HG03439 (cell line): Measurements from ENCODE around the gene USP28.
"Not testable (repeated sequence)": the region's sequence is repeated elsewhere in the genome, so short reads cannot be mapped to it uniquely, and the experiment has no call there.

ENCODE experiments used
- ATAC-seq: cut with Tn5 transposase; IDR thresholded peaks from one replicate; pipeline ENCODE4 v1.9.1; 2021; ENCODE audit warnings: mild to moderate bottlenecking, moderate library complexity; ENCODE audit not compliant: unreplicated experiment

USP28 gene

DNA sequence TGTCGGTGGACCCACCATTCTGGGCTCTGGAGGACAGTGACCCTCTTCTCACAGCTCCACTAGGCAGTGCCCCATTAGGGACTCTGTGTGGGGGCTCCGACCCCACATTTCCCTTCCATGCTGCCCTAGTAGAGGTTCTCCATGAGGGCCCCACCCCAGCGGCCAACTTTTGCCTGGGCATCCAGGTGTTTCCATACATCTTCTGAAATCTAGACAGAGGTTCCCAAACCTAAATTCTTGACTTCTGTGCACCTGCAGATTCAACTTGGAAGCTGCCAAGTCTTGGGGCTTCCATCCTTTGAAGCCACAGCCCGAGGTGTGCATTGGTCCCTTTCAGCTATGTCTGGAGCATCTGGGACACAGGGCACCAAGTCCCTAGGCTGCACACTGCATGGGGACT, 4.1 kb upstream of the USP28 start:
- not testable (repeated sequence) for ATAC-seq

DNA sequence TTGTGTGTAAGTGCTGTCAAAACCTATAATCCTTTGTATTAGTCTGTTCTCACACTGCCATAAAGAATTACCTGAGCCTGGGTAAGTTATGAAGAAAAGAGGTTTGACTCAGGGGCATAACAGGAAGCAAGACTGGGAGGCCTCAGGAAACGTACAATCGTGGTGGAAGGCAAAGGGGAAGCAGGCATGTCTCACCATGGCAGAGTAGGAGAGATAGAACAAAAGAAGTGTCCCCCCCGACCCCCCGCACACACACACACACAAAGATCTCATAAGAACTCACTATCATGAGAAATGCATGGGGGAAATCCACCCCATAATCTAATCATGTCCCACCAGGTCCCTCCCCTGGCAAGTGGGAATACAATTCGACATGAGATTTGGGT, 2.3 kb upstream of the USP28 start:
- no peak for ATAC-seq

GRCh38 chr11:113876798-113877669, 1.7 kb upstream of the USP28 start:
- ATAC-seq = no peak

DNA sequence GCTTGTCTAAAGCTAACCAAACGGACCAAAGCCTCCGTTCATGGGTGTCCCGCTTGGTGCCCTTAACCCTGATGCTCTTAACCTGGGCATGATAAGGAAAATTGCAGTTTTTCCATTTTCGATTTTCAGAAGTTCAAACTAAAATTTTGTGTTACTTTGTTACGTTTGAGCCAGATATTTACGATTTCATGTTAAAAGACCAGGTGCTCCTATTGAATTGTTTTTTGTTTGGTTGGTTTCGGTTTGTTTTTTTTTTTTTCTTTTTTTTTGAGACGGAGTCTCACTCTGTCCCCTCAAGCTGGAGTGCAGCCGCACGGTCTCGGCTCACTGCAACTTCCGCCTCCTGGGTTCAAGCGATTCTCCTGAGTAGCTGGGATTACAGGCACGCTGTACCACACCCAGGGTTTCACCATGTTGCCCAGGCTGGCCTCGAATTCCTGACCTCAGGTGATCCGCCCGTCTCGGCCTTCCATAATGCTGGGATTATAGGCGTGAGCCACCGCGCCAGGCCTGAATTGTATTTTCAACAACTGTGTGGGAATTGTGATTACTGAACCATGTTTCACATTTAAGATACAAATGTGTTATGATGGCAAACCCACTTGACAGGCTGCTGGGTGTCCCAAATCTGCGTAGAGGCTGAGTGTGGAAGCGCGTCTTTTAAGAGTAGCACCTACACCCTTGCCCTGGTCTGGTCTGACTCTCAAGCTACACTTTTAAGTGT, 864 bp upstream of the USP28 start:
- no peak for ATAC-seq

GRCh38 chr11:113874581-113875233, 665 bp downstream of the USP28 start:
- peak; percentile 40 for ATAC-seq

- no peak for ATAC-seq
These were observed 1.3 kb downstream of the USP28 start for GRCh38 chr11:113874096-113874495.

DNA sequence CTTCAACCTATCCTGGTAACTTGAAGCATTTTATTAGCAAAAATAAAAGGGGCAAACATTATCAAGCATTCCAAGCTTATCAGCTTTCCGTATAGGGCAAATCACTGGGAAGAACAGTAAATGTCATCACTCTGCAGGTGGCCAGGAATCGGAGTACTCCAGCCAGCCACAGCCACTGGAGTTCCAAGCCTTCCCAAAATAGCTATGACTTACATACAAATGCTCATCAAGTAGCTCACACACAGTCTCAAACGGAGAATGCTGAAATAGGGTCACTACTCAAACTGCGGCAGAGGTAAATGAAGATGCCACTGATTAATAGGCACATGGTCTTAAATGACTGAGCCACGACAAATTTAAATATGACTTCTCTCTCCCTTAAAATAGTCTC, 2.1 kb downstream of the USP28 start:
- ATAC-seq = no peak

DNA sequence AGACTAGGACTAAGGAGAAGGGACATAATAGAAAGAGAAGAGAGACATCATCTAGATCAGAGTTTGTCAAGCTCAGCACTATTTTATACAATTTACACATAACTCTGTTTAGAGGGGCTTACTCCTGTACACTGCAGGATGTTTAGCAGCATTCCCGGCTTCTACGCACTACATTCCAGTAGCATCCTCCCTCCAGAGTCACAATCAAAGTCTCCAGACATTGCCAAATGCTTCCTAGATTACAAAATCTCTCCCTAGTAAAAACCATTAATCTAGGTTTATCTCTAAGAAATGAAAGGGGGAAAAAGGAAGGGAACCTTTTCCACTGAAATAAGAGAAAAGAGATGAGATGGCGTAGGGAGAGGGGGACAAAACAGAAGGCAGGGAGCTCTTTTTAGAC, 4.0 kb downstream of the USP28 start:
- no peak for ATAC-seq

- ATAC-seq = no peak
These were observed 7.4 kb downstream of the USP28 start for GRCh38 chr11:113867843-113868503.

GRCh38 chr11:113865873-113866272, 9.5 kb downstream of the USP28 start:
- no peak for ATAC-seq

GRCh38 chr11:113864410-113864809, 11.0 kb downstream of the USP28 start:
- no peak for ATAC-seq

- no peak for ATAC-seq
These were observed 12.9 kb downstream of the USP28 start for GRCh38 chr11:113862435-113862834.

DNA sequence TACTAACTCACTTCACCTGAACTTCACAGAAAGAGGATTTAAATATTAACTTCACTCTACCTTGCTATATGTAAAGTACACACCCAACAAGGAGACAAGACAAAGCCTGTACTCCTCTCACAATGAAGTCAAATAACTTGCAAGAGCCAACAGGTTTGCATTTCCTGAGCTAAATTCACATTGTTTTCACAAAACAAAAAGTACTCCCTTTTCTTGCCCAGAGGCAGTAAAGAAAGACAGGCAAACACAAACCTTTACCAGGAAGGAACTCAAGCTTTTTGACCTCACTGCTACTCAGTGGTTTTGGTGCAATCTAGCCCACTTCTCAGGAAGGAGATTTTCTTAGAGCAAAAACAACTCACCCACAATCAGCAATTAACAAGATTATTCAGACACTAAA, 15.7 kb downstream of the USP28 start:
- no peak for ATAC-seq

- ATAC-seq = no peak
These were observed 18.2 kb downstream of the USP28 start for GRCh38 chr11:113856966-113857759.

DNA sequence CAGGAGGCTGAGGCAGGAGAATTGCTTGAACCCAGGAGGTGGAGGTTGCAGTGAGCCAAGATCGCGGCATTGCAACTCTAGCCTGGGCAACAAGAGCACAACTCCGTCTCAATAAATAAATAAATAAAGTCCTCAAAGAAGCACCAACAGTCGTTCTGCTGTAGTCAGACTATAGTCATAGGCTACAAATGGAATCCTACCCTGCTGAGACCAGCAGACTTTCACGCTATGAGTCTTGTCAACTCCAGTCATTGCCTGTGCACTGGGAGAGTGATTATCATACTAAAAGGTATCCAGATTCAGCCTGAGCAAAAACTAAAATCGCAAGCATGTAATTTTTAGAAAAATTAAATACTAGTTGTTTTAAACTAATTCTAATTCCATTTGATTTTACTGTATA, 19.6 kb downstream of the USP28 start:
- no peak for ATAC-seq

DNA sequence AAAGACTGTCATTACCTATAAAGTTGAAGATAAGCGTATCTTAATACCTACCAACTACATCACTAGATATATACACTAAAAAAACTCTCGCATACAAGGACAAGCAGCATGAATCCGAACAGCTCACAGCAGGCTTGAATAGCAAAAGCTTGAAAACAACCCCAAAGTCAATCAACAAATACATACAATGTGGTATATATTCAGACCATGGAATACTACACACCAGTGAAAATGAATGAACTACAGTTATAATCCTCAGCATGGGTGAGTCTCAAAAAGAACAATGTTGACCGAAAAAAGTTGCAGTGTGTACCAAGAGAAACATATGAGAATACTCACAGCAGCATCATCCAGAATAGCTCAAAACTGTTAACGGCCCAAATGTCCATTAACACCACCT, 25.2 kb downstream of the USP28 start:
- no peak for ATAC-seq

- ATAC-seq = no peak
These were observed 25.7 kb downstream of the USP28 start for GRCh38 chr11:113849713-113850112.

DNA sequence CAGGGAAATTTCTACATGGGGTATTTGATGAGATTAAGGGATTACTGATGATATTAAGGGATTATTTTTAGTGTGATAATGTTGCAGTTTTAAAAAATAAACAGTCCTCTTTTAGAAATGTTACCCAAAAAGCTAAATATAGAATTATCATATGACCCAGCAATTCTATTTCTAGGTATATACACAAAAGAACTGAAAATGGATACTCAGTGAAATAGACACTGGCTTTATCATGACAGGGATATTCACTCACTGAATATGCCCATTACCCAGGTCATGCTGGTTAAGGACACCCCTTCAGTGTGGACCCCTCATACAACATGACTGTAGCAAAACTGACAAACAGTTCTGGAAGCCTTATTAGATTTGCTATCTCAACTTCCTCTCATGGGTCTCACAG, 27.8 kb downstream of the USP28 start:
- ATAC-seq = no peak

GRCh38 chr11:113847111-113847510, 28.3 kb downstream of the USP28 start:
- no peak for ATAC-seq

DNA sequence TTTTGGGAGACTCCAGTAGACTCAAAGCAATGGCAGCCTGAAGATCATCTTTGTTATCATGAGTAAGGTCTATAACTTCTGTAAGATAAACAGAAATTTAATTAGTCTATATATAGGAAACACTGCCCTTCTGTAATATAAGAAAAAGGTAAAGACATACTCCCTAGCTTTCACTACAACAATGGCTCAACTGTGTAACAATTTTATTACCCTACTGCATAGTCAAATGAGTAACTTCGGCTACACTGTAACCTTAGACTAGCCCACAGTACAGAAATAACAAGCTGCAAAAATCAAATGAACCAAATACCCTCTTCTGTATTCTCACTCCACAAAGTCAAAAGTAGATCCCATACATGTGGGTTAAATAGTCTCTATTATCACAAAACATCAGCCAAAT, 33.7 kb downstream of the USP28 start:
- ATAC-seq = peak; percentile 21
